Mucosa of descending colon (tissue), 3 donors: Measurements from ENCODE around the gene FOXP1. TPM values are rescaled to one million over a fixed set of nuclear protein-coding genes. Genes with fewer than 3 reads are reported as not detected.

Experiments
- ATAC-seq: fragments of 200-7000 bp; cut with Tn5 transposase; one replicate; pipeline ENCODE4 v1.9.1; 2020; ENCODE audit warnings: mild to moderate bottlenecking, moderate library complexity
- DNase-seq, 3 donors: peaks; one replicate each; pipeline ENCODE4 v3.0.0-alpha.2; 2020
- H3K36me3 ChIP-seq: fragments of 200-600 bp; one replicate; pipeline ENCODE4 v1.8.0; 2021; ENCODE audit warnings: low read depth, mild to moderate bottlenecking
- H3K4me1 ChIP-seq: fragments of 200-600 bp; one replicate; pipeline ENCODE4 v1.8.0; 2021; ENCODE audit warnings: low read depth, mild to moderate bottlenecking
- H3K4me3 ChIP-seq: fragments of 200-600 bp; one replicate; pipeline ENCODE4 v1.8.0; 2021; ENCODE audit warnings: mild to moderate bottlenecking
- H3K9me3 ChIP-seq: fragments of 200-600 bp; one replicate; pipeline ENCODE4 v1.8.0; 2021; ENCODE audit warnings: mild to moderate bottlenecking
- CTCF ChIP-seq: fragments of 200-600 bp; IDR thresholded peaks from one replicate; pipeline ENCODE4 v1.8.0; 2022; ENCODE audit warnings: antibody characterized with exemption, mild to moderate bottlenecking
- intact Hi-C, 2 donors: fragments of 100-400 bp; cut with DNase I in 1 of 2; cut with micrococcal nuclease in 1 of 2; formaldehyde crosslinking; loops; one replicate each; pipeline versions ENCODE4 v1.11.0 to v1.11.1; 2022; cut with DNase I, micrococcal nuclease
- total RNA-seq, 3 donors: library from RNA; stranded (reverse); fragmentation: NEBNext Ultra II Directional in 2 of 3; extraction: Animal tissue kit (Norgen Biotek cat#: 25700) in 2 of 3; gene quantifications; one replicate each; pipeline versions ENCODE4 v1.2.1 to v1.2.4, GENCODE V29; 2021 to 2023
- donor health status: DM: no; HTN: no; CAD: no; lungs with moderate emphysema.
- donor health status: DM: no; HTN: no; CAD: no.
- donor health status: DM: no; HTN: yes; CAD: no.

The FOXP1 gene
- total RNA-seq, 3 donors from 2014 or later = 133 to 217 (median 214) TPM

GRCh38 chr3:70943886-70944285 lies 639.6 kb downstream of the FOXP1 start:
- no peak for DNase-seq
- intact Hi-C loops = no loop called here
- Histone ChIP-seq H3K36me3 (no peaks in the 10 kb centered on the region), H3K4me1 (no peaks in the 10 kb centered on the region), H3K4me3 (no peak overlapping the region), H3K9me3 (no peaks in the 10 kb centered on the region)
- ATAC-seq = no peak
- no peak for TF ChIP-seq CTCF

- DNase-seq = no peak
- intact Hi-C loops = no loop called here
- TF ChIP-seq CTCF = no peak
- Histone ChIP-seq H3K4me1 (no peaks in the 10 kb centered on the region), H3K36me3 (no peaks in the 10 kb centered on the region), H3K9me3 (no peaks in the 10 kb centered on the region), H3K4me3 (no peak overlapping the region)
- no peak for ATAC-seq
Measured at GRCh38 chr3:70933105-70933810, 650.3 kb downstream of the FOXP1 start.

- H3K9me3 ChIP-seq = no peaks in the 10 kb centered on the region
- no peaks in the 10 kb centered on the region for H3K36me3 ChIP-seq
- H3K4me1 ChIP-seq = no peaks in the 10 kb centered on the region
- DNase-seq = no peak
- intact Hi-C loops = no loop called here
- no peak for ATAC-seq
- no peak overlapping the region for H3K4me3 ChIP-seq
- TF ChIP-seq CTCF = no peak
Measured at GRCh38 chr3:70930066-70930465, 653.5 kb downstream of the FOXP1 start.

GRCh38 chr3:70927239-70927638 lies 656.3 kb downstream of the FOXP1 start:
- Histone ChIP-seq H3K36me3 (no peaks in the 10 kb centered on the region), H3K9me3 (no peaks in the 10 kb centered on the region), H3K4me1 (no peaks in the 10 kb centered on the region), H3K4me3 (no peak overlapping the region)
- no peak for TF ChIP-seq CTCF
- DNase-seq (no peak), ATAC-seq (no peak)
- intact Hi-C loops = no loop called here

GRCh38 chr3:70926835-70927234 lies 656.7 kb downstream of the FOXP1 start:
- Histone ChIP-seq H3K9me3 (no peaks in the 10 kb centered on the region), H3K4me1 (no peaks in the 10 kb centered on the region), H3K4me3 (no peak overlapping the region), H3K36me3 (no peaks in the 10 kb centered on the region)
- DNase-seq = no peak
- intact Hi-C loops = no loop called here
- no peak for TF ChIP-seq CTCF
- no peak for ATAC-seq

- Histone ChIP-seq H3K36me3 (no peaks in the 10 kb centered on the region), H3K4me1 (no peaks in the 10 kb centered on the region), H3K9me3 (no peaks in the 10 kb centered on the region), H3K4me3 (no peak overlapping the region)
- DNase-seq (no peak), ATAC-seq (no peak)
- intact Hi-C loops = no loop called here
- no peak for TF ChIP-seq CTCF
Measured at GRCh38 chr3:70919661-70920060, 663.9 kb downstream of the FOXP1 start.
